ENCODE results near the gene WASHC3.
"Not testable (repeated sequence)": the region's sequence is repeated elsewhere in the genome, so short reads cannot be mapped to it uniquely, and the experiment has no call there.

Gene WASHC3

DNA sequence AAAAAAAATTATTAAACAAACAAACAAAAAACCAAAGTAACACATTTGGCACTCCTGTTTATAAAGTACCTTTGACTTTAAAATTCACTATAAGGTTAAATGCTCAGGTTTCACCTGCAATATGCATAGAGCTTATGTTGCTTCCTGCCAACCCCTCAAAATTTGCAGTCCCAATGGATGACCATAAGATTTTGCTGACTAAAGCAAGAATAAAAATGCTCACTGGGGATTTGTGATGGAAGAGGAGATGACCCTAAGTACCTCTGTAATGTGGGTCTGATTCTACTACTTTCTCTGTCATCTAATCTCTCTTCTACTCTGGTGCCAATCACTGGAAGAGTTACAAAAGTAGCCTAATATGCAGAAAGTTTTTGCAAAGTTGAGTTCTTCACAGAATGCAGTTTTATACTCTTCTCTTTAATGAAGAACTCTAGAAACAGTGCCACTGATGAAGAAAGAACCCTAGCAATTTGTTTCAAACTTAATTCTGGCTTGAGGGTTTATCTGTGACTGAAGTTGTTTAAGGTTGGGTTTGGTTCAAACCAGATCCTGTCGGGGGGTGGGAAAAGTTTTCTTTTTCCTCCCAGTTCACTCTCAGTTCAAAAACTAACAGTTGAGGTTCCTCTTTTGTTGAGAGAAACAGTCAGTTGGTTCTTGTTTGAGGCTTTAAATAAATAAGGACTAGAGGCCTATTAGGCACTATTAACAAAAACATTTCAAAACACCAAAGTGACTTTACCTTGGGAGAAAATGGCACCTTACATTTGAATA is 10.9 kb downstream of the WASHC3 start:
- DNase-seq (ENCODE audit: low read depth in 2 of 2), result no peak

GRCh38 chr12:102043928-102044327 is 17.9 kb downstream of the WASHC3 start:
- DNase-seq (ENCODE audit: low read depth in 2 of 2), result no peak

- DNase-seq (ENCODE audit: low read depth in 2 of 2), result no peak
Measured at GRCh38 chr12:102033991-102034745, 27.6 kb downstream of the WASHC3 start.

DNA sequence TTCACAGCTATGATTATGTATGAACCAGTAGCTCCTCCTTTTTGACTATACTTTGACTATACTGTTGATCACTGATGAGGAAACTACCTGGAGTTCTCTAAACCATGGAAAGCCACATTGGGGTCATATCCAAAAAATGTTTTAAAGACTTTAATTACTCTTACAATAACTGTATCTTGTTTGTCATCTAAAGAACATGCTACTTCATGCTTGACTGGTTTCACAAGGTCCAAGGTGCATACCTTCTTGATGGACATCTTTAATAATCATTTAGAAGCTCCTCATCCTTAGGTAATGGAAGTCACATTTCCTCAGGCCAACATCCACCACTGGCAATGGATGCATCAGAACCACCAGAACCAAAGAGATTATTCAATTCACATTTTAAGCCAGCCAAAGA is 29.9 kb downstream of the WASHC3 start:
- no peak for DNase-seq (ENCODE audit: low read depth in 2 of 2)

DNA sequence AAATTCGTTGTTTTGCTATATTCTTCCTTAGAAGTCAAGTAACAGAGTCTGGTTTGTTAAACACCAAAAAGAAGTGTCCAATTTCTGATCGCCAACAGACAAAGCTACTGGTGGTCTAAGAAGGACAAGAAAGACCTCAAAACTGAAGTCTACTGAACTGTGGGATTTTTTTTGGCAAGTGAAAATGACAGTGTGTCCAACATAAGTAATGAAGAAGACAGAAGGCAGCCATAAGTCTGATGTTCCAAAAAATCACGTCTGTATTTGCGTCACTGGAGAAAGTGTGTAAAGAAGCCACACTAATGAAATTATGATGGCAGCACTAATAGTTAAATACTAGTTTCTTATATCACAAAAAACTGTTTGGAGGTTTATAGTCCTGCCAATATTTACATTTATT is 32.6 kb downstream of the WASHC3 start:
- DNase-seq (ENCODE audit: low read depth in 2 of 2), result no peak

- no peak for DNase-seq (ENCODE audit: low read depth in 2 of 2)
Measured at GRCh38 chr12:102026728-102027127, 35.1 kb downstream of the WASHC3 start.

DNA sequence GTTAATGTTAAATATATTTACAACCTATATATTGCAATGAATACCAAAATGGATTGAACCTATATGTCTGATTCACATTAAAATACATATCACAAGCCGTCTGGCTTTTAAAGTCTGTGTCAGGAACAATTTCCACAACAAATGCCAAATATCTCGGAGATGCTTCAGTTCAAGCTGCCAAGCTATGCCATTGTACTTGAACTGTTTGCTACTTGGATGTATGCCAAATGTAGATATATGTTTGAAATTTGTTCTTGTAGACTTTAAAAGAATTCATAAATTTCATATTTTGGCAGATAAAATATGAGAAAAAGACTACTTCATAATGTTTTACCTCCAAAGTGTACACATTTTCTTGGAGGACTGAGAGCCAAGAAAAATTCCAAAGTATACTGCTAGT is 37.0 kb downstream of the WASHC3 start:
- DNase-seq (ENCODE audit: low read depth in 2 of 2), result no peak

- DNase-seq (ENCODE audit: low read depth in 2 of 2), result no peak
Measured at GRCh38 chr12:102023343-102023930, 38.4 kb downstream of the WASHC3 start.

GRCh38 chr12:102022286-102022685 is 39.5 kb downstream of the WASHC3 start:
- no peak for DNase-seq (ENCODE audit: low read depth in 2 of 2)

- no peak for DNase-seq (ENCODE audit: low read depth in 2 of 2)
Measured at GRCh38 chr12:102021540-102022246, 40.1 kb downstream of the WASHC3 start.

- DNase-seq (ENCODE audit: low read depth in 2 of 2), result not testable (repeated sequence)
Measured at GRCh38 chr12:102018607-102019006, 43.2 kb downstream of the WASHC3 start.

DNA sequence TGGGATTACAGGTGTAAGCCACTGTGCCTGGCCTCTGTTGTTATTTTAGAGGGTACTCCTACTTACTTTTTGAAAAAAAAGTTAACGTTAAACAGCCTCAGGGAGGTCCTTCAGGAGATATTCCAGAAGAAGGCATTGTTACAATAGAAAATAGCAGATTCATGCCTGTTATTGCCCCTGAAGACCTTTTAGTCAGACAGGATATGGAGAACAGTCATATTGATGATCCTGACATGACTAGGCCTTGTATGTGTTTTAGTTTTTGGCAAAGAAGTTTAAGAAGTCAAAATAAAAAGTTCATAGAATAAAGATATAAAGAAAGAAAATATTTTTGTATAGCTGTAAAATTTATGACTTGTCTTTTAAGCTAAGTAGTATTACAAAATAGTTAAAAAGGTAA is 45.3 kb downstream of the WASHC3 start:
- no peak for DNase-seq (ENCODE audit: low read depth in 2 of 2)

- DNase-seq (ENCODE audit: low read depth in 2 of 2), result no peak
Measured at GRCh38 chr12:102010265-102010994, 51.4 kb downstream of the WASHC3 start.

DNA sequence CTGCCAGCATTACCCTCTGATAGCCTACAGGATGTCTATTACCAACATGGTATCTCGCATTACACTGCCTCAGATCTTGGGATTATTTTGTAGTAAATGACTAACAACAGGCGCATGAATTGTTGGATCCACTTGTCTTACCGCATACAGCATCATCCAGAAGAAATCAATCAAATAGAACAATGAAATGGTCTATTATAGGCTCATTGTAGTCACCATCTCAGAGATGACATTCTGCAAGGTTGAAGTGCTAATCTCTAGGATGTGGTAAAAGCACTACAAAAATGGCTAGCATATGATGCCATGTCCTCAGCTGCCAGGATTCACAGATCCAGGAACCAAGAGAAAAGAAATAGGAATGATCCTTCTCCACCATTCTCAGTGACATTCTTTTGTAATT is 52.0 kb downstream of the WASHC3 start:
- no peak for DNase-seq (ENCODE audit: low read depth in 2 of 2)

DNA sequence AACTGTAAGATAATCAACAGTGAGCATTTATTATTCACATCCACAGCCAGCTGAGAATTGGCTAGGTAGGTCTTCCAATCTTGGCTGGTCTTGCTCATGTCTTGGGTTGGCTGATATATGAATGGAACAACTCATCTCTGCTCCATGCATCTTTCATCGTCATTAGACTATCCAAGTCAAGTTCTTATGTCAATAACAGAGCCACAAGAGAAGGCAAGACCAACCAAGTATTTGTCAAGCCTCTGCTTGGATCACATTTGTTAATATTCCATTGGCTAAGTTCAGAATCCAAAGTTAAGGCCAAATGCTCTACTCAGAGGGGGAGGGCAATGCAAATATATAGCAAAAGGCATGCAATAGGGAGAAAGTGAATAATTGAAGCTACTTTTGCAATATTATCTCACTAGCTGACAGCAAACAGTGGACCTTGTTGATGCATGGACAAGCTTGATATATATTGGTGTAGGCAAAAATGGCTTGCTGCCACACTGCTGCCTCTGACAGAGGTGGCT is 53.1 kb downstream of the WASHC3 start:
- DNase-seq (ENCODE audit: low read depth in 2 of 2), result no peak

DNA sequence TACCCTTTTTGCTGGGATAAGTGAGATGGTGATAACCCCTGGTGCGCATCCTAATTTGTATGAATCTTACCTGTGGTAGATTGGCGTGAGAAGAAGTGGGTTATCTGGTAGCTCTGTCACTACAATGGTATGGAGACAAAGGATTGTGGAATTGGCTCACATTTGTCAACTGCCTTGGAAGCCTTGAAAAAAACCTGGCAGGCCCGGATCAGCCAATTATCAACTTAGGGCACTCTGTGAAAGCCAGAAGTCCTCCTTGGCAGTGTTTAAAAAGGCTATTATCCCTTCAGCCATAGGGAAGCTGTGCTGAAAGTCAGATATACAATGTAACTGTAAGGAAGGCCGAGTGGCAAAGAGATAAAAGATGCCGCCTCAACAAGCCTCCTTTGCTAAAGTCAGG is 56.5 kb downstream of the WASHC3 start:
- no peak for DNase-seq (ENCODE audit: low read depth in 2 of 2)

DNA sequence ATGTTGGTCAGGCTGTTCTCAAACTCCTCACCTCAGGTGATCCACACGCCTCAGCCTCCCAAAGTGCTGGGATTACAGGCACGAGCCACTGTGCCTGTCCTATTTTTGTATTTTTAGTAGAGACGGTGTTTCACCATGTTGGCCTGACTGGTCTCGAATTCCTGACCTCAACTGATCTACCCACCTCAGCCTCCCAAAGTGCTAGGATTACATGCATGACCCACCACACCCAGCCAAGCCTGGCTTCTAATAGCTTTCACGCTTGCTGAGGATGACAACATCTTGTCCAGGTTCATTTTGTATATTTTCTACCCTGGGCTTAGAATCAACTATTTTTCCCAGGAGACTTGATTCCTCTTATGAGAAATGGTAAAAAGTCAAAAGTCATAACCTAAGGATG is 64.7 kb downstream of the WASHC3 start:
- DNase-seq (ENCODE audit: low read depth in 2 of 2), result no peak

- DNase-seq (ENCODE audit: low read depth in 2 of 2), result no peak
Measured at GRCh38 chr12:101995684-101996083, 66.1 kb downstream of the WASHC3 start.

GRCh38 chr12:101992091-101992490 is 69.7 kb downstream of the WASHC3 start:
- DNase-seq (ENCODE audit: low read depth in 2 of 2), result no peak

DNA sequence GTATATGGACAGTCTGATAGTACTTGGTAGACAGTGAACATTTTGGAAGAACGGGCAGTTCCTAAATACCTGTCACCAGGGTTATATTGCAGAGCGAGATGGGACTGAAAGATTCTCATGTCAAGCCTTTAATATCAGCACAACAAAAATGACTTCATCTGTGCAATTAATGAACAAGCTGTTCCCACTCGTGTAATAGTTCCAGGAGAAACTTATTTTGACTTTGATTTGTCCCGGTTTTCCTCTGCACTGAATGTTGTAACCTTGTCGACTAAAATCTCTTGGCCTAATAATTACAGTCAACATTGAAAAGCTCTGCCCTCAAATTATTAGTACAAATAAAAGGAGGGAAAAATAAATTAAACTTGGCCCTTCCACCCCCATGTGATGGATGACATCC is 79.5 kb downstream of the WASHC3 start:
- DNase-seq (ENCODE audit: low read depth in 2 of 2), result no peak

GRCh38 chr12:101981868-101982267 is 79.9 kb downstream of the WASHC3 start:
- DNase-seq (ENCODE audit: low read depth in 2 of 2), result no peak
